ENCODE measurements around the gene CEACAM3.

DNA sequence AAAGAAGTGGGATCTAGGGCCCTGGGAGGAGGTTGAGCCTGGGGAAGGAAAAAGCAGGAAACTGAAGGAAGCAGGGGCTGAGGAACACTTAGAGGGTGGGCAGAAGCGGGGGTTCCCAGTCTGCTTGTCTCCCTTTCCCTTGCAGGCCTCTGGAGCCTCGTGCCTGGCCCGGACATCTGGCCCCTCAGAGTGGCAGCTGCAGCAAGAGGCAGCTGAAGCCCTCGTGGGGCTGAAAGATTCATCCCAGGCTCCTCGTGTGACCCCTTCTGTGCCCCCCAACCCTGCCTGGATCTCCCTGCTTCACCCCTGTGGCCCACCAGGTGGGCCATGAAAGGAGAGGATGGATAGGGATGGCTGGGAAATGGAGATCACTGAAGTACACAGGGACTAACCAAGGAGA, 54.0 kb downstream of the CEACAM3 start:
- TF ChIP-seq, protein P1, sequence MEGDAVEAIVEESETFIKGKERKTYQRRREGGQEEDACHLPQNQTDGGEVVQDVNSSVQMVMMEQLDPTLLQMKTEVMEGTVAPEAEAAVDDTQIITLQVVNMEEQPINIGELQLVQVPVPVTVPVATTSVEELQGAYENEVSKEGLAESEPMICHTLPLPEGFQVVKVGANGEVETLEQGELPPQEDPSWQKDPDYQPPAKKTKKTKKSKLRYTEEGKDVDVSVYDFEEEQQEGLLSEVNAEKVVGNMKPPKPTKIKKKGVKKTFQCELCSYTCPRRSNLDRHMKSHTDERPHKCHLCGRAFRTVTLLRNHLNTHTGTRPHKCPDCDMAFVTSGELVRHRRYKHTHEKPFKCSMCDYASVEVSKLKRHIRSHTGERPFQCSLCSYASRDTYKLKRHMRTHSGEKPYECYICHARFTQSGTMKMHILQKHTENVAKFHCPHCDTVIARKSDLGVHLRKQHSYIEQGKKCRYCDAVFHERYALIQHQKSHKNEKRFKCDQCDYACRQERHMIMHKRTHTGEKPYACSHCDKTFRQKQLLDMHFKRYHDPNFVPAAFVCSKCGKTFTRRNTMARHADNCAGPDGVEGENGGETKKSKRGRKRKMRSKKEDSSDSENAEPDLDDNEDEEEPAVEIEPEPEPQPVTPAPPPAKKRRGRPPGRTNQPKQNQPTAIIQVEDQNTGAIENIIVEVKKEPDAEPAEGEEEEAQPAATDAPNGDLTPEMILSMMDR (IDR thresholded peaks at IDR 0.05), result no peak
- no peak for TF ChIP-seq POLR2AphosphoS5 (IDR thresholded peaks at IDR 0.05)
